K562 (cell line): ENCODE data around the gene PBXIP1. TPM values are rescaled to one million over a fixed set of nuclear protein-coding genes. Genes with fewer than 3 reads are reported as not detected.

Experiments
- CBX3 ChIP-seq, 2 experiments: IDR thresholded peaks; 1 replicate in 1 of 2; 2 replicates in 1 of 2; pipeline ENCODE4 v1.6.1; 2012; ENCODE audit warnings: inconsistent platforms in 2 of 2, low read length in 2 of 2, borderline replicate concordance in 1 of 2, control low read depth in 1 of 2
- CHD4 ChIP-seq: fragments of 200-600 bp; sonication (generic); IDR thresholded peaks from 3 replicates; pipeline ENCODE4 v1.6.1; 2012; ENCODE audit warnings: low read depth, mild to moderate bottlenecking, mixed read lengths, low read length, inconsistent platforms; ENCODE audit not compliant: insufficient read depth, insufficient replicate concordance, poor library complexity, severe bottlenecking
- CREB1 ChIP-seq, 2 experiments: sonication (generic) in 1 of 2; formaldehyde crosslinking in 1 of 2; IDR thresholded peaks; 2 replicates each; pipeline versions ENCODE4 v1.6.1 to v1.8.0; 2012 to 2022; ENCODE audit warnings: inconsistent platforms in 1 of 2, mild to moderate bottlenecking in 1 of 2, missing genetic modification reagents in 1 of 2, moderate library complexity in 1 of 2
- DMBX1 ChIP-seq: fragments of 250-450 bp; sonication (Bioruptor Pico); IDR thresholded peaks from 2 replicates; pipeline ENCODE4 v1.8.0; 2022; ENCODE audit warnings: inconsistent platforms, mild to moderate bottlenecking, moderate library complexity, borderline replicate concordance
- E2F6 ChIP-seq, 2 experiments: IDR thresholded peaks; 2 replicates each; pipeline ENCODE4 v1.6.1; 2011; ENCODE audit warnings: borderline replicate concordance in 1 of 2, control low read depth in 1 of 2, low read depth in 1 of 2, low read length in 1 of 2, mild to moderate bottlenecking in 1 of 2, mixed read lengths in 1 of 2, moderate library complexity in 1 of 2; ENCODE audit not compliant: insufficient read depth in 1 of 2, insufficient read length in 1 of 2, poor library complexity in 1 of 2, severe bottlenecking in 1 of 2; ENCODE audit errors: extremely low read depth in 1 of 2
- EP400 ChIP-seq: fragments of 450-650 bp; IDR thresholded peaks from 2 replicates; pipeline ENCODE4 v1.6.1; 2017; ENCODE audit warnings: antibody characterized with exemption, mild to moderate bottlenecking, moderate library complexity
- HNRNPK ChIP-seq: fragments of 200-400 bp; formaldehyde crosslinking; IDR thresholded peaks from one replicate; pipeline ENCODE4 v1.6.1; 2018; ENCODE audit warnings: mild to moderate bottlenecking, low read depth, low read length; ENCODE audit not compliant: poor library complexity, severe bottlenecking
- JUN ChIP-seq, 2 experiments: sonication (generic) in 1 of 2; formaldehyde crosslinking in 1 of 2; IDR thresholded peaks; 2 replicates each; pipeline versions ENCODE4 v1.6.1 to v1.8.0; 2012 to 2022; ENCODE audit warnings: borderline replicate concordance in 2 of 2, mild to moderate bottlenecking in 2 of 2, improper control_type of control experiment in 1 of 2, low read depth in 1 of 2, low read length in 1 of 2, missing genetic modification reagents in 1 of 2
- KDM5B ChIP-seq: fragments of 200-600 bp; sonication (generic); IDR thresholded peaks from 2 replicates; pipeline ENCODE4 v1.6.1; 2012; ENCODE audit warnings: low read depth, mild to moderate bottlenecking, moderate library complexity, low read length, control low read depth, inconsistent platforms; ENCODE audit not compliant: insufficient replicate concordance
- MYBL2 ChIP-seq, 2 experiments: fragments of 450-650 bp in 1 of 2; sonication (generic) in 1 of 2; formaldehyde crosslinking in 1 of 2; IDR thresholded peaks; 2 replicates each; pipeline versions ENCODE4 v1.6.1 to v1.8.1; 2017 to 2022; ENCODE audit warnings: borderline replicate concordance in 1 of 2, inconsistent platforms in 1 of 2, low read depth in 1 of 2, mild to moderate bottlenecking in 1 of 2, missing genetic modification reagents in 1 of 2, moderate library complexity in 1 of 2
- MYC ChIP-seq, 2 experiments: fragments of 250-450 bp in 1 of 2; sonication (Bioruptor Pico) in 1 of 2; IDR thresholded peaks; 2 replicates each; pipeline versions ENCODE4 v1.5.1 to v1.6.1; 2012 to 2021; ENCODE audit warnings: low read depth in 2 of 2, borderline replicate concordance in 1 of 2, improper control_type of control experiment in 1 of 2, low read length in 1 of 2, mild to moderate bottlenecking in 1 of 2, moderate library complexity in 1 of 2
- NCOR1 ChIP-seq: fragments of 450-650 bp; IDR thresholded peaks from 2 replicates; pipeline ENCODE4 v1.6.1; 2016; ENCODE audit warnings: mild to moderate bottlenecking, moderate library complexity
- SMARCC2 ChIP-seq: fragments of 450-650 bp; IDR thresholded peaks from 2 replicates; pipeline ENCODE4 v1.6.1; 2017; ENCODE audit warnings: antibody characterized with exemption, moderate library complexity, mild to moderate bottlenecking, low read depth
- WHSC1 ChIP-seq: IDR thresholded peaks from one replicate; pipeline ENCODE4 v1.6.1; 2012; ENCODE audit warnings: low read length, control low read depth, inconsistent platforms
- ZFP36 ChIP-seq: fragments of 150-350 bp; IDR thresholded peaks from 2 replicates; pipeline ENCODE4 v1.6.1; 2018; ENCODE audit warnings: low read length, low read depth; ENCODE audit not compliant: partially characterized antibody
- ZNF165 ChIP-seq: fragments of 250-450 bp; sonication (Bioruptor Pico); IDR thresholded peaks from 2 replicates; pipeline ENCODE4 v1.4.0; 2020; ENCODE audit warnings: borderline replicate concordance
- polyA plus RNA-seq, 8 experiments: library from polyadenylated mRNA; depleted of rRNA in 4 of 8; stranded (reverse) in 5 of 8; unstranded in 3 of 8; fragments of >200 nt; fragmentation: Nextera tagmentation in 2 of 8; fragmentation: Illumina TruSeq in 1 of 8; extraction: Ambion mirVana in 2 of 8; extraction: Trizol in 1 of 8; gene quantifications; 2 replicates each; pipeline versions ENCODE4 v1.2.1 to v1.2.3, GENCODE V29; 2011 to 2014; ENCODE audit warnings: inconsistent platforms in 1 of 8, missing spikeins in 1 of 8
- total RNA-seq, 7 experiments: library from RNA; depleted of rRNA in 6 of 7; stranded (reverse); fragments of >200 nt in 6 of 7; fragmentation: Illumina TruSeq in 2 of 7; extraction: Trizol in 2 of 7; gene quantifications; 2 replicates each; pipeline versions ENCODE4 v1.2.1 to v1.2.3, GENCODE V29; 2011 to 2021; ENCODE audit warnings: low replicate concordance in 1 of 7
- TF ChIP-seq, protein P1 (sequence below): IDR thresholded peaks from 2 replicates; pipeline ENCODE4 v1.6.1; 2011; ENCODE audit warnings: borderline replicate concordance, low read depth, mild to moderate bottlenecking, moderate library complexity, low read length; ENCODE audit not compliant: insufficient read depth, poor library complexity, severe bottlenecking
- TF ChIP-seq, protein P2 (sequence below), 3 experiments: fragments of 200-800 bp in 1 of 3; sonication (Bioruptor generic) in 1 of 3; sonication (generic) in 1 of 3; formaldehyde crosslinking in 1 of 3; IDR thresholded peaks; 2 replicates each; pipeline versions ENCODE4 v1.6.1 to v1.8.0; 2016 to 2022; ENCODE audit warnings: mild to moderate bottlenecking in 2 of 3, missing compliant biosample characterization in 2 of 3, missing genetic modification characterization in 2 of 3, missing genetic modification reagents in 1 of 3

PBXIP1 gene
- total and polyA plus RNA-seq, 9 of the 15 experiments (the other 6 are each of a cell fraction or from before 2014, with no cell fraction given), result 0.13 to 8.3 (median 5.8) TPM

- TF ChIP-seq, protein P1, sequence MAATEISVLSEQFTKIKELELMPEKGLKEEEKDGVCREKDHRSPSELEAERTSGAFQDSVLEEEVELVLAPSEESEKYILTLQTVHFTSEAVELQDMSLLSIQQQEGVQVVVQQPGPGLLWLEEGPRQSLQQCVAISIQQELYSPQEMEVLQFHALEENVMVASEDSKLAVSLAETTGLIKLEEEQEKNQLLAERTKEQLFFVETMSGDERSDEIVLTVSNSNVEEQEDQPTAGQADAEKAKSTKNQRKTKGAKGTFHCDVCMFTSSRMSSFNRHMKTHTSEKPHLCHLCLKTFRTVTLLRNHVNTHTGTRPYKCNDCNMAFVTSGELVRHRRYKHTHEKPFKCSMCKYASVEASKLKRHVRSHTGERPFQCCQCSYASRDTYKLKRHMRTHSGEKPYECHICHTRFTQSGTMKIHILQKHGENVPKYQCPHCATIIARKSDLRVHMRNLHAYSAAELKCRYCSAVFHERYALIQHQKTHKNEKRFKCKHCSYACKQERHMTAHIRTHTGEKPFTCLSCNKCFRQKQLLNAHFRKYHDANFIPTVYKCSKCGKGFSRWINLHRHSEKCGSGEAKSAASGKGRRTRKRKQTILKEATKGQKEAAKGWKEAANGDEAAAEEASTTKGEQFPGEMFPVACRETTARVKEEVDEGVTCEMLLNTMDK, result peak; percentile 24
- no peak for TF ChIP-seq ZFP36
- no peak for TF ChIP-seq ZNF165 (CRISPR knock-in tag)
- TF ChIP-seq CHD4, result peak; percentile 59
- TF ChIP-seq MYC (IDR thresholded peaks at IDR 0.05; ENCODE audit: low read depth, low read length), result peak; percentile 96
- TF ChIP-seq MYC (CRISPR knock-in tag; IDR thresholded peaks at IDR 0.05; ENCODE audit: borderline replicate concordance, low read depth), result peak; percentile 84
- no peak for TF ChIP-seq CREB1 (IDR thresholded peaks at IDR 0.05)
- TF ChIP-seq CREB1 (CRISPR knock-in tag; IDR thresholded peaks at IDR 0.05), result 0 out of 2 replicates have a peak, but pooled peaks have one; percentile 30
- no peak for TF ChIP-seq WHSC1
- peak; percentile 43 for TF ChIP-seq NCOR1
- TF ChIP-seq JUN (IDR thresholded peaks at IDR 0.05; ENCODE audit: borderline replicate concordance, low read depth, low read length), result 0 out of 2 replicates have a peak, but pooled peaks have one; percentile 29
- TF ChIP-seq JUN (CRISPR knock-in tag; IDR thresholded peaks at IDR 0.05; ENCODE audit: borderline replicate concordance), result no peak
- peak; percentile 85 to 92 for TF ChIP-seq E2F6 (IDR thresholded peaks at IDR 0.05; ENCODE audit: borderline replicate concordance in 1 of 2, extremely low read depth in 1 of 2, insufficient read depth in 1 of 2, insufficient read length in 1 of 2, low read depth in 1 of 2, low read length in 1 of 2, poor library complexity in 1 of 2, severe bottlenecking in 1 of 2)
- peak; percentile 87 for TF ChIP-seq EP400
- TF ChIP-seq CBX3 (IDR thresholded peaks at IDR 0.05; ENCODE audit: borderline replicate concordance in 1 of 2, low read length in 2 of 2), result peak in 1 of 2 experiments; percentile 53; a peak in 1 of 3 replicates
- peak; percentile 53; the same call in 1 of the 2 replicates for TF ChIP-seq DMBX1 (CRISPR knock-in tag)
- no peak for TF ChIP-seq HNRNPK
- TF ChIP-seq, protein P2, sequence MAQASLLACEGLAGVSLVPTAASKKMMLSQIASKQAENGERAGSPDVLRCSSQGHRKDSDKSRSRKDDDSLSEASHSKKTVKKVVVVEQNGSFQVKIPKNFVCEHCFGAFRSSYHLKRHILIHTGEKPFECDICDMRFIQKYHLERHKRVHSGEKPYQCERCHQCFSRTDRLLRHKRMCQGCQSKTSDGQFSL (CRISPR knock-in tag; IDR thresholded peaks at IDR 0.05), result peak; percentile 88
- TF ChIP-seq, protein P2 (tag; IDR thresholded peaks at IDR 0.05), result peak in 1 of 2 experiments; percentile 86; a peak in 2 of 4 replicates
- no peak for TF ChIP-seq SMARCC2
- no peak for TF ChIP-seq MYBL2 (IDR thresholded peaks at IDR 0.05; ENCODE audit: low read depth)
- no peak for TF ChIP-seq MYBL2 (CRISPR knock-in tag; IDR thresholded peaks at IDR 0.05; ENCODE audit: borderline replicate concordance)
- TF ChIP-seq KDM5B, result peak; percentile 76
Measured at GRCh38 chr1:154999571-155000410, 43.9 kb upstream of the PBXIP1 start (continued).
